Activated CD4-positive, alpha-beta T cell treated with anti-CD3 and anti-CD28 coated beads, Interleukin-2, amount 10 ng/mL, durations not matched to agents 24 days and 14 days (primary cell): ENCODE results near the gene AKAP5. TPM values are rescaled to one million over a fixed set of nuclear protein-coding genes. Genes with fewer than 3 reads are reported as not detected.

Experiments used
- DNase-seq: peaks from one replicate; pipeline ENCODE4 v3.0.0; 2022
- H3K27ac Mint-ChIP-seq: one replicate; pipeline ENCODE4 v1.8.0; 2022; ENCODE audit warnings: mild to moderate bottlenecking, mixed read lengths
- H3K27me3 Mint-ChIP-seq: one replicate; pipeline ENCODE4 v1.8.0; 2022; ENCODE audit warnings: mixed read lengths
- H3K36me3 Mint-ChIP-seq: one replicate; pipeline ENCODE4 v1.8.0; 2022; ENCODE audit warnings: low read depth, mild to moderate bottlenecking, mixed read lengths
- H3K4me1 Mint-ChIP-seq: one replicate; pipeline ENCODE4 v1.8.0; 2021; ENCODE audit warnings: mixed read lengths
- H3K4me3 Mint-ChIP-seq: one replicate; pipeline ENCODE4 v1.8.0; 2022; ENCODE audit warnings: mild to moderate bottlenecking, moderate library complexity, mixed read lengths
- H3K9me3 Mint-ChIP-seq: one replicate; pipeline ENCODE4 v1.8.0; 2021; ENCODE audit warnings: mixed read lengths
- intact Hi-C: fragments of 100-400 bp; cut with micrococcal nuclease; formaldehyde crosslinking; loops from one replicate; pipeline ENCODE4 v1.15.1; 2023
- total RNA-seq: library from RNA; stranded (reverse); gene quantifications from 2 replicates; pipeline ENCODE4 v1.2.3, GENCODE V29; 2022

The AKAP5 gene, protein sequence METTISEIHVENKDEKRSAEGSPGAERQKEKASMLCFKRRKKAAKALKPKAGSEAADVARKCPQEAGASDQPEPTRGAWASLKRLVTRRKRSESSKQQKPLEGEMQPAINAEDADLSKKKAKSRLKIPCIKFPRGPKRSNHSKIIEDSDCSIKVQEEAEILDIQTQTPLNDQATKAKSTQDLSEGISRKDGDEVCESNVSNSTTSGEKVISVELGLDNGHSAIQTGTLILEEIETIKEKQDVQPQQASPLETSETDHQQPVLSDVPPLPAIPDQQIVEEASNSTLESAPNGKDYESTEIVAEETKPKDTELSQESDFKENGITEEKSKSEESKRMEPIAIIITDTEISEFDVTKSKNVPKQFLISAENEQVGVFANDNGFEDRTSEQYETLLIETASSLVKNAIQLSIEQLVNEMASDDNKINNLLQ
- 0.90 and 0.98 TPM in 2 replicates for total RNA-seq

- Mint-ChIP-seq H3K4me3 (peak within 1 kb of the TSS; percentile 86), H3K4me1 (peaks cover 33% of the 10 kb centered on the region)
- intact Hi-C loops: loop anchor here (2.0 to 5.0 kb wide), 2 partner anchors 37 to 45 kb away; partner anchors contain the start of genes ZBTB1 and ZBTB25
Observed at GRCh38 chr14:64465191-64465822, at the start of gene AKAP5. Gene AKAP5 (plus strand): TSS chr14:64465499. CDS start chr14:64468395, 2,896 bp downstream.

DNA sequence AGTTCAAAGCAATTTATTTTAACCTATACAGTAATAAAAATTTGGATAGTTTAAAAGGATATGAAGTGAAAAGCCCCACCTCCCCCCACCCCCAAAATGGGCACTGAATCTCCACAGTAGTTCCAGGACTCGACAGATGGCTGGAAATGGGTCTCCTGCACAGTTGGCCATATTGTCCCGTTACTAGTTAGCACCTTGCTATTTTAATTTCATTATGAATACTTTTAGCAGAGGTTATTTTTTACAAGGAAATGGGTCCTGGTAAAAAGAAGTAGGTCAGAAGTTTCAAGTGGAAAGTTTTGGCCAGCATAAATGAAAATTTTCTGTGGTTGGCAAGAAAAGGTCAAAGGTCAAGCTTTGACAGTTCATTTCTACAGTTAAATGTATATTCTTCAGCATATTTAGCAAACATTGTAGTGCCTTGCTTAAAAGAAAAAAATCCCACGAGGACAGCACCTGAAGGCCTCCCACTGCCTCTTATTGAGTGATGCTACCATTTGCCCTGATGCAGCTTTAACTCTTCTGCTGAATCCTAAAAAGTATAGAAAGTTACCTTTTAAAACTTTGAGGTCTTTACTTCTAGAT lies 48.9 kb upstream of the AKAP5 start:
- H3K9me3 Mint-ChIP-seq: no peaks in the 10 kb centered on the region
- H3K4me1 Mint-ChIP-seq: peaks cover 25% of the 10 kb centered on the region
- H3K27ac Mint-ChIP-seq: no peak overlapping the region
- H3K36me3 Mint-ChIP-seq: peaks cover 74% of the 10 kb centered on the region
- H3K27me3 Mint-ChIP-seq: no peaks in the 10 kb centered on the region
- DNase-seq: no peak
- H3K4me3 Mint-ChIP-seq: no peak overlapping the region
- intact Hi-C loops: no loop called here

More at GRCh38 chr14:64465191-64465822, at the start of gene AKAP5:
- no peaks in the 10 kb centered on the region for H3K9me3 Mint-ChIP-seq
- H3K27me3 Mint-ChIP-seq: peaks cover 5% of the 10 kb centered on the region
- H3K27ac Mint-ChIP-seq: peak within 1 kb of the TSS; percentile 79
- peak; percentile 90 for DNase-seq
- H3K36me3 Mint-ChIP-seq: peaks cover 24% of the 10 kb centered on the region

- H3K9me3 Mint-ChIP-seq: no peaks in the 10 kb centered on the region
- no peaks in the 10 kb centered on the region for H3K27me3 Mint-ChIP-seq
- H3K27ac Mint-ChIP-seq: peak overlapping the region; percentile 48
- H3K36me3 Mint-ChIP-seq: peaks cover 72% of the 10 kb centered on the region
- intact Hi-C loops: no loop called here
- H3K4me1 Mint-ChIP-seq: peaks cover 21% of the 10 kb centered on the region
- H3K4me3 Mint-ChIP-seq: no peak overlapping the region
- DNase-seq: no peak
Observed at GRCh38 chr14:64417055-64417770, 48.1 kb upstream of the AKAP5 start.

- Mint-ChIP-seq H3K27me3 (no peaks in the 10 kb centered on the region), H3K36me3 (peaks cover 73% of the 10 kb centered on the region), H3K4me3 (no peak overlapping the region), H3K4me1 (peaks cover 22% of the 10 kb centered on the region), H3K9me3 (no peaks in the 10 kb centered on the region), H3K27ac (no peak overlapping the region)
- DNase-seq: no peak
- intact Hi-C loops: no loop called here
Observed at GRCh38 chr14:64417771-64418125, 47.6 kb upstream of the AKAP5 start.

GRCh38 chr14:64419003-64419402 lies 46.3 kb upstream of the AKAP5 start:
- no peaks in the 10 kb centered on the region for H3K9me3 Mint-ChIP-seq
- peaks cover 78% of the 10 kb centered on the region for H3K36me3 Mint-ChIP-seq
- H3K4me3 Mint-ChIP-seq: no peak overlapping the region
- H3K4me1 Mint-ChIP-seq: peaks cover 24% of the 10 kb centered on the region
- intact Hi-C loops: no loop called here
- DNase-seq: no peak
- H3K27me3 Mint-ChIP-seq: no peaks in the 10 kb centered on the region
- H3K27ac Mint-ChIP-seq: no peak overlapping the region

DNA sequence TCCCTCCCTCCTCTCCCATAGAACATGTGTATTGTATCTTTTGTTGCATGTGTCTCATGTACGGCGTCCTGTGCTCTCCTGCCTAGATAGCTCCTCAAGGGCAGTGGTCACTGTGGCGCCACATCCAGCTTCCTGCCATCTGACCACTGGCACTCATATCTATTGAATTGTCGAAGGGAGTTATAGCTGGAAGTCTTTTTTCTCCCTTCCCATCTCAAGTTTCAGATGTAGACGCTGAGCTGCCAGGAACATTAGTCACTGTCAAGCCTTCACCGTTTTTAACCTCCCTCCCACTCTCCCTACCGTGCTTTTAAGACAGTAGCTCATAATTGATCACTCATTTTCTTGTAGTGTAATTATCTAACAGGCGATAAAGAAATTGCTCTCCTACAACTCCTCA lies 44.1 kb upstream of the AKAP5 start:
- no peak overlapping the region for H3K27ac Mint-ChIP-seq
- no peaks in the 10 kb centered on the region for H3K9me3 Mint-ChIP-seq
- DNase-seq: no peak
- H3K27me3 Mint-ChIP-seq: no peaks in the 10 kb centered on the region
- peaks cover 21% of the 10 kb centered on the region for H3K4me1 Mint-ChIP-seq
- no peak overlapping the region for H3K4me3 Mint-ChIP-seq
- intact Hi-C loops: no loop called here
- peaks cover 77% of the 10 kb centered on the region for H3K36me3 Mint-ChIP-seq

DNA sequence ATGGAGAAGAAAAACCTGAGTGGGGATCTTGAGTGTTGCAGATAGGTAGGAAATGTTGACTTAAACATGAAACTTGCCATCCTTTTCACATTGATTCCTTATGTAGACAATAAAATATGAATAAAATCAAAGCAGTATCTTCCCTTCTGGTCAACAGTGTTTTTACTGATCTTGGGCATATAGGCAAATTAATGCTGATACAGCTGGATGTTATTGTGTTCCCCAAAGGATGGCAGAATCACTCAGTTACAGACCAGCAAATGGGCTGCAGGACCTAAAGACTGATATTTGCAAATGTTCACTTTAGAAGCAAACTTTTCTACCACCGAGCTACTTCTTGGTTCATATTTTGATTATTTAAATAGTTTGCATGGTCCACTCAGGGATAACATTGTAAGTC lies 43.3 kb upstream of the AKAP5 start:
- Mint-ChIP-seq H3K36me3 (peaks cover 78% of the 10 kb centered on the region), H3K9me3 (no peaks in the 10 kb centered on the region), H3K4me3 (no peak overlapping the region), H3K4me1 (peaks cover 20% of the 10 kb centered on the region), H3K27me3 (no peaks in the 10 kb centered on the region), H3K27ac (no peak overlapping the region)
- DNase-seq: no peak
- intact Hi-C loops: no loop called here

GRCh38 chr14:64422756-64423155 lies 42.5 kb upstream of the AKAP5 start:
- DNase-seq: no peak
- peaks cover 80% of the 10 kb centered on the region for H3K36me3 Mint-ChIP-seq
- no peaks in the 10 kb centered on the region for H3K27me3 Mint-ChIP-seq
- no peaks in the 10 kb centered on the region for H3K9me3 Mint-ChIP-seq
- peak overlapping the region; percentile 71 for H3K27ac Mint-ChIP-seq
- H3K4me3 Mint-ChIP-seq: no peak overlapping the region
- peaks cover 20% of the 10 kb centered on the region for H3K4me1 Mint-ChIP-seq
- intact Hi-C loops: no loop called here

DNA sequence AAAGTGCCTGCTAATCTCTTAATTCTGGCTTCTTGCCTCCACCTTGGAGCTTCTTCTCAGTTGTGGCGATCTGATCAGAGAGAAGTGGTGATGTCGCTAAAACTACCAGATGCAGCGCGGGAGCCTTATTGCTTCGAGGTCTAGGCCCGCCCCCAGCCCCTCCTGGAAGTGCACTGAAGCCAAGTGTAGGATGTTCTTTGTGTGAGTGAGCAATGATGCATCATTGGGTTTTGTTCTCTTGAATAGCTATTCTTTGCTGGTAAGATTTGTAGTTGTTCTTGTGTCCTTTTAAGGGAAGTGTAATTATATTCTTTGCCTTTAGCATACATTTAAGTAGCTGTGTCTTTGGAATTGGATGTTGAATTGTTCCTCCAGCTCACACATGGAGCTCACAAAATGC lies 41.3 kb upstream of the AKAP5 start:
- no peak for DNase-seq
- Mint-ChIP-seq H3K27me3 (no peaks in the 10 kb centered on the region), H3K4me3 (no peak overlapping the region), H3K4me1 (peaks cover 20% of the 10 kb centered on the region), H3K36me3 (peaks cover 78% of the 10 kb centered on the region), H3K9me3 (no peaks in the 10 kb centered on the region), H3K27ac (peak overlapping the region; percentile 15)
- intact Hi-C loops: no loop called here

GRCh38 chr14:64434528-64434927 lies 30.8 kb upstream of the AKAP5 start:
- no peak overlapping the region for H3K4me3 Mint-ChIP-seq
- no peak overlapping the region for H3K27ac Mint-ChIP-seq
- peaks cover 15% of the 10 kb centered on the region for H3K4me1 Mint-ChIP-seq
- no peaks in the 10 kb centered on the region for H3K27me3 Mint-ChIP-seq
- intact Hi-C loops: loop anchor here (5.0 kb wide), 1 partner anchor 43 kb away; no protein-coding TSS in a partner anchor
- H3K9me3 Mint-ChIP-seq: no peaks in the 10 kb centered on the region
- no peak for DNase-seq
- peaks cover 66% of the 10 kb centered on the region for H3K36me3 Mint-ChIP-seq

DNA sequence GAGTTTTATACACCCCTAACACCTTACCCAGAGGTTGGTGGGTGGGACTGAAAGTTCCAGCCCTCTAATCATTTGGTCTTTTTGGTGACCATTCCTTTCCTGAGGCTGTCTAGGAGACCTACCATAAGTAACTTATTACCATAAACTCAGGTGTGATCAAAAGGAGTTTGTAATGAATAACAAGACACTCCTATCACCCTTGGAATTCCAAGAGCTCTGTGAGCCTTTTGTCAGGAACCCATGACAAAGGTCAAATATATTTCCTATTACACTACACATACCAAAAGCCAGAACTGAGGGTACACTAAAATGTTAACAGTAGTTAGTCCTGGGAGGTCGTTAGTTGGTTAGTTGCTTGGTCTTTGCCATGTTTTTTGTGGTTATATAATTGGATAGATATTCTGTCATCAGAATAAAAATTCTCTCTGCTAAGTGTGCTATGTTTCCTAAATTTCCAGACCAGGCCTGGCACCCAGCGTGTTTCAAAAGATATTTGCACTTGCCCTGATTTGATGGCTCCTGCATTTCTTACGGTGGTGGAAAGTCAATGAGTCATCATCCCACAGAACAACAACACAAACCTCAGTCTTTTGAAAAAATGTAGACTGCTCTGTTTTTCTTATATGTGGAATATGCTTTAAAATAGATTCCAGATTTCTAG lies 27.0 kb upstream of the AKAP5 start:
- Mint-ChIP-seq H3K4me1 (peaks cover 16% of the 10 kb centered on the region), H3K9me3 (no peaks in the 10 kb centered on the region), H3K4me3 (no peak overlapping the region), H3K36me3 (peaks cover 66% of the 10 kb centered on the region), H3K27ac (peak overlapping the region; percentile 31), H3K27me3 (no peaks in the 10 kb centered on the region)
- DNase-seq: no peak
- intact Hi-C loops: loop anchor here (5.0 kb wide), 1 partner anchor 46 kb away; no protein-coding TSS in a partner anchor

GRCh38 chr14:64439141-64439540 lies 26.2 kb upstream of the AKAP5 start:
- H3K4me3 Mint-ChIP-seq: peak overlapping the region; percentile 9
- intact Hi-C loops: loop anchor here (5.0 kb wide), 1 partner anchor 47 kb away; no protein-coding TSS in a partner anchor
- H3K9me3 Mint-ChIP-seq: no peaks in the 10 kb centered on the region
- no peaks in the 10 kb centered on the region for H3K27me3 Mint-ChIP-seq
- DNase-seq: no peak
- H3K4me1 Mint-ChIP-seq: peaks cover 23% of the 10 kb centered on the region
- peak overlapping the region; percentile 63 for H3K27ac Mint-ChIP-seq
- H3K36me3 Mint-ChIP-seq: peaks cover 69% of the 10 kb centered on the region

- DNase-seq: no peak
- no peak overlapping the region for H3K27ac Mint-ChIP-seq
- no peaks in the 10 kb centered on the region for H3K9me3 Mint-ChIP-seq
- H3K27me3 Mint-ChIP-seq: no peaks in the 10 kb centered on the region
- intact Hi-C loops: no loop called here
- H3K36me3 Mint-ChIP-seq: peaks cover 70% of the 10 kb centered on the region
- H3K4me1 Mint-ChIP-seq: peaks cover 37% of the 10 kb centered on the region
- H3K4me3 Mint-ChIP-seq: no peak overlapping the region
Observed at GRCh38 chr14:64440494-64440893, 24.8 kb upstream of the AKAP5 start.
